Stimulated activated naive CD8-positive, alpha-beta T cell treated with anti-CD3 and anti-CD28 coated beads, Interleukin-15, Interleukin-2, amounts not matched to agents 100 U/mL and 50 U/mL, for 24 hours (primary cell): ENCODE measurements around the gene PYHIN1.
A peak's percentile ranks its signal among the peaks of the same experiment; 100 is the strongest.

Experiments used
- ATAC-seq: fragments of 150-1000 bp; cut with Tn5 transposase; one replicate; pipeline ENCODE4 v1.10.0; 2021
- DNase-seq: peaks from one replicate; pipeline ENCODE4 v3.0.0; 2021

Gene PYHIN1

DNA sequence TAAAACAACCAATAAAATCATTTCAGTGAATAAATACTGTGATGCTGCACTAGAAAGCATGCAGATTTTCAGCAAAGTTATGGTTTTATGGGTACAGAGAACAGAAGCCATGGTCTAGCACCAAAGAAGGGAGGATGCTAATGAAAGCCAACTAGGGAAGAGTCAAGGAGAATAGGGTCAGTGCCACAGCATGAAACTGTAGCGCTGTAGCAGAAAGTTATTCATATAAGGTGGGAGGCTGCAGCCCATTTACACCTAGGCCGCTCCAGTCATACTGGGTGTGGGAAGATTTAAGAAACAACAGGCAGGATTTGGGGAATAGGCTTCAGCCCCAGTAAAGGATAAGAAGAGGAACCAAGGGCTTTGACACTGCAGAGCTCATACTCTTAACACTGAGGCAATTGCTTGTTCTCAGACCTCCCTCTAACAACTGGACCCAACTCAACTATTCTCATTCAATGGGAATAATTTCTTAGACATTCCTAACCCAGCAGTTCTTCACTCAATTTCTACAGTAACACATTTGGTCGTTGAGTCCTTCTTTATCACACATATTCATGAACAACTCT lies 82.7 kb downstream of the PYHIN1 start:
- ATAC-seq (no peak), DNase-seq (no peak)

GRCh38 chr1:159014851-159015250 lies 83.5 kb downstream of the PYHIN1 start:
- peak; percentile 18 for DNase-seq
- no peak for ATAC-seq

DNA sequence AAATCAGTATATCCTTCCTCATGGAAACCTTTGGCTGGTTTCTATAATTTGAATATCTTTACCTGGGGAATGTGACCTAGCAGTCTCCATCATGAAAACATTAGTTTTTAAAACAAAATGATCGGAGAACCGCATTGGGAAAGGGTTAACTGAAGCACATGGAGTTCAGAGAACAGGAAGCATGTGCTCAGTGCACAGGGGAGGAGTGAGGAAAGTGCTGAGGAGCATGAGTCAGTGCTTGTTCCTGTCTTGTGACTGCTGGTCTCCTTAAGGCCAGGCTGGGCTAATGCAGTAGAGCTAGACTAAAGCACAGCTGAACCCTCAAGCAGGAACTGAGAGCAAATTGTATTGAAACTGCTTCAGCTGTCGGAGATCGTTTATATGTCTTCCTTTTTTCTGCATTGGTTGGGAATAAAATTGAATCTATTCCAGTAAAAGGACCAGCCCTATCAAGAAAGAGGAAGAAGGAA lies 84.1 kb downstream of the PYHIN1 start:
- peak; percentile 95 for ATAC-seq
- peak; percentile 68 for DNase-seq

DNA sequence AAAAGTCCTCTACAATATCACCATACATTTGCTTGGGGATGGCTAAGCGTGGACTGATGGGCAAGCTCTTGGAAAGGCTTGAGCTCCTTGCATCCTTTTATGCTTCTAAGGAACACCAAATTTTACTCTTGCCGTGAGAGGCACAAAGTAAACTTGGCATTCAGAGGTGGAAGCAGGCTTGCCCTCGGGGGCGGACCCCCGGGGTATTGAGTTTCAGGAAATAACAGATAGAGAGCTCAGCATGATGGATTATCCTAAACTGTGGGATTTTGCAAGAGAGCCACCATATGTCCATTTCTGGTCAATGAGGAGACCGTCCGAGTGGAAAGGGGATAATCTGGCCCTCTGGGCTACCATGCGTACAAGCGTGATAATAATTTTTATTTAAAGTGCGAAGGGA lies 92.4 kb downstream of the PYHIN1 start:
- ATAC-seq = no peak
- DNase-seq = no peak

DNA sequence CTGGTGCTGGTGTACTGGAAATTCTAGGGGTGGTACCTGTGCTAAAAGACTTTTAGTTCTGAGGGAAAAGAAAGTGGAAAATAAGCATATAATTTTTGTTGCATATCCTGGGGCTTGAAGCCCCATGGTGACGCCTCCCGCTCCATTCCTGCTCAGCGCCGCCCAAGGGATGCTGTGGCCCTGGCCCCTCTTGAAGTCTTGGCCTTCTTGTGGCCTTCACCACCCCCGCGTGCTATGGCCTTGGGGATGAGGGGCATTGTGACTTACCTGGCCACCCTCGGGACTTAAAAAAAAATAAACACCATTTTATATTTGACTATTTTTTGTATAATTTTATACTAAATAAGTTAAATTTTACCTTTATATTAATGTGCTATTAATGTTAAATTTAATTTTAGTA lies 93.7 kb downstream of the PYHIN1 start:
- DNase-seq (no peak), ATAC-seq (no peak)
